AG08396 (cell line): ENCODE measurements around the gene PIH1D1.

ENCODE experiments used
- DNase-seq: peaks from one replicate; pipeline ENCODE4 v3.0.0; 2012; ENCODE audit warnings: low spot score, mixed read lengths

Gene PIH1D1

DNA sequence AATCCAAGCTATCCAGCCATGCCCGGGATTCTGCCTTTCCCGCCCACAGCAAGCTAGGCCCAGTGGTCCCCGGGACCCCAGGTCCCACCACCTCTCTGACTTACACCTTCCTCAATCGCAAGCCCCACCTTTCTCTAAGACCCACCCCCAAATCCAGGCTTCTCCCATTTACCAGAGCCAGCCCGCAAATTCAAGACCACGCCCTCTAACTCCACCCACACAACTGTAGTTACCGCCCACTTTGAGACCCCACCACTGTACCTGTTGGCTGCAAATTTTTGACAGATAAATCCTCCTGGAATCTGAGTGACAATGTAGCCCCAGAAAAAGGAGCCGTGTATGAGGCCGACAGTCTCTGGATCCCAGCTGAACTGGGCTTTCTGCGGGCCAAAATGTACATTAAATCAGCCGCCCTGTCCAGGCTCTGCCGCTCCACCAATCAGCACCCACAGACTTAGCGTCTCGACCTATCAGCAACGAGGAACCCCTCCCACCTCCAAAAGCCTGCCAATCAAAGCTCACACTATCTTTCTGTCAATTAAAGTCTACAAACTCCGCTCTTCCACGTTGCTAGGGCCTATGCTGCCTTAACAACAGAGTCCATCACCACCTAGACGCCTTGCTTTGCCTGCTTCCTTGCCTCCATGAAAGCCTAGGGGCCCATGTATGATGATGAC, 16.6 kb downstream of the PIH1D1 start:
- DNase-seq, result no peak

DNA sequence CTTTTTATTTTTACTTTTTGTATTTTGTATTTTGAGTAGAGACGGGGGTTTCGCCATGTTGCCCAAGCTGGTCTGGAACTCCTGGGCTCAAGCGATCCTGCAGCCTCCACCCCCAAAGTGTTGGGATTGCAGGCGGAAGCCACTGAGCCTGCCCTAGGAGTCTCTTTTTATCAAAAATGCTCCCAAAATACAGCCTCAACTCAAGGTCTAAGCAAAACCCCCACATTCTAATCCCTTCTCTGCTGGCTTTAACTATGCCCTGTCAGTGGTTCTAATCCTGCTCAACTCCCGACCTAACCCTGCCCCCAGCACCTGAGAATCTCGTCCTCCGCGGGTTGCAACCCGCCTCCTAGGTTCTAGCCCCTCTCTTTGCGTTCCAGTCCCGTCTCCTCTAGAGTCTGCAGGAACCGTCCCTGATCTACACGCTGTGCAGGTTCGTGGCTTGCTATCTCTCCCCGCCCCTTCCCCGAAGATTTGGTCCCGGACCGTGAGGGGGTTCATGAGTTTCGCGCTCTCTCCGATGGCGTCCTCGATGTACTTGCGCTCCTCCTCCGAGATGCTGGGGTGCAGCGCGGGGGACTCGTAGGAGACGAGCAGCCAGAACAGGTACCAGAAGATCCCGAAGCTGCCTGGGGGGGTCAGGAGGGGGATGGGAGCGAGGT, 18.2 kb downstream of the PIH1D1 start:
- DNase-seq, result no peak

GRCh38 chr19:49432141-49433073, 19.2 kb downstream of the PIH1D1 start:
- DNase-seq, result no peak

- DNase-seq, result no peak
Observed at GRCh38 chr19:49431330-49431749, 20.3 kb downstream of the PIH1D1 start.

DNA sequence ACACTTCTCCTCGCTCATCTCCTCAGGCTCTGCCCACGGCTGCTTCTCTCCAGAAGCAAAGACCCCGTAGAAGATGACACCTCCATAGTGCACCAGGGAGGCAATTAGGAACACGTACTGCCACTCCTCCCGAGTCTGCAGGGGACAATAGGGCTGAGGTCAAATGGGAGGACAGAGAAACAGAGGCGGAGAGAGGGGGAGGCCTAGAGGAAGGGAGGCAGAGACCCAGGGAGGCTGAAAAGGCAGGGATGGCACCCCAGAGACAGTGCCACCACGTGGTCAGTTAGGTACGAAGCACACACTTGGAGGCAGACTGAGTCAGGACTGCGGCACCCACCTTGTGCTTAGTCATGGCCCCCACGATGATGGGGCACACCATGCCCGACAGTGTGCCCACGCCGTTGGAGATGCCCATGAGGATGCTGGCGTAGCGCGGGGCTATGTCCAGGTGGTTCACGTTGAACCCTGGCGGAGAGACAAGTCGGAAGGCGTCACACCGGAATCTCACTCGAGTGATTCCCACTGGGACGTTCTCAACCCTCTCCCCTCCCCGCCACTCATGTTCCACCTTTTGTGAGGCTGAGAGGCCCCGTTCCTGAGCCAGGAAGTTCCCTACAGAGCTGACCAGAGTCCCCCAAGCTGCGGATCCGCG, 20.8 kb downstream of the PIH1D1 start:
- no peak for DNase-seq

DNA sequence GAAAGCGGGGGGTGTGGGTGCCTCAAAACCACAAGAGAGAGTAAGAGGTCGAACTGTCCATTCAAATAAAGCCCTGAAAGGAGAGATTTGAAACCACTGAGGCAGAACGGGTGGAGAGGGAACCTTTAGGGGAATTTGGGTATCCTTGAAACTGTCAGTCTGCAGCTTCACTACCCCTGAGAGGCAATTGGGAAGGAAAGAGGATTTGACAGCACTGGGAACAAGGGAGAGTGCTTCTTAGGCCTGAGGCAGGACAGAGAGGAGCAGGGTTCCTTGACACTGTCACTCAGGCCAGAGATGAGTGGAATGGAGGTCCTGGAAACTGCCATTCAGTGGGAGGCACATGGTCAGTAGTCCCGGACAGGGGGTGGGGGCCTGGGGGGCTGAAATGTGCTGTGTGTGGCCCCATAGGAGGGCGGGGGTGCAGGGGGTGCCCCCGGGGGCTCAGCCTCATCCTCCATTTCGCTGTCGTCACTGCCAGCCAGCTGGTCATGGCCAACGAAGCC, 21.4 kb downstream of the PIH1D1 start:
- no peak for DNase-seq

- no peak for DNase-seq
Observed at GRCh38 chr19:49428547-49429451, 22.8 kb downstream of the PIH1D1 start.

DNA sequence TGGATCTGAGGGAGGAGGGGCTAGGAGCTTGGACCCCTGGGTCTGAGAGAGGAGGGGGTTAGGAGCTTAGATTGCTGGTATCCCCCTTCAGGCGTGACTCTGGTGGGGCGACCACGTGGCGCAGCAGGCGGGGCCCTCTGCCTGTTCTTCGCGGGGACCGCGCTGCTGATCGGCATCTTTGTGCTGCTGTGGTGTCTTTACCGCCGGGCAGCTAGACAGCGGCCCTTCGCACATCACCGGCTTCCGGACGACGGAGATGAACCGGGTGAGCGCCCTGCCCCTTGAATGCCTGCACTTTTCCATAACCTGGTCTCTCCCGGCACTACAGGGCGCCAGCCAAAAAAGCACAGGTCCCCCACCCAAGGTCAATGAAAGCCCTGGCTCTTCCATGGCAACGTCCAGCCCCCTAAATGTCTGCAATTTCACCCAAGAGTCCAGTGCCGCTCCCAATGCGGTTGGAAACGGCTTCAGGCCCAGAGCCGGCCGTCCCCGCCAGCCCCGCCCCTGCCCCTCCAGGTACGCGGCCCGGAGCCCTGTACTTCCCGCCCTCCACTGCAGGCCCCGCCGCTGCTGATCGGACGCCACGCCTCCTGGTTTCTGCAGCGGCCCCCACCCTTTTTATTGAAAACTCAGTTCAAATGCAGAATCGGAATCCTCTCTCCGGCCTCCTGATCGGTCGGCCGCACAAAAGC, 23.6 kb downstream of the PIH1D1 start:
- DNase-seq, result no peak

GRCh38 chr19:49427339-49427738, 24.3 kb downstream of the PIH1D1 start:
- no peak for DNase-seq

DNA sequence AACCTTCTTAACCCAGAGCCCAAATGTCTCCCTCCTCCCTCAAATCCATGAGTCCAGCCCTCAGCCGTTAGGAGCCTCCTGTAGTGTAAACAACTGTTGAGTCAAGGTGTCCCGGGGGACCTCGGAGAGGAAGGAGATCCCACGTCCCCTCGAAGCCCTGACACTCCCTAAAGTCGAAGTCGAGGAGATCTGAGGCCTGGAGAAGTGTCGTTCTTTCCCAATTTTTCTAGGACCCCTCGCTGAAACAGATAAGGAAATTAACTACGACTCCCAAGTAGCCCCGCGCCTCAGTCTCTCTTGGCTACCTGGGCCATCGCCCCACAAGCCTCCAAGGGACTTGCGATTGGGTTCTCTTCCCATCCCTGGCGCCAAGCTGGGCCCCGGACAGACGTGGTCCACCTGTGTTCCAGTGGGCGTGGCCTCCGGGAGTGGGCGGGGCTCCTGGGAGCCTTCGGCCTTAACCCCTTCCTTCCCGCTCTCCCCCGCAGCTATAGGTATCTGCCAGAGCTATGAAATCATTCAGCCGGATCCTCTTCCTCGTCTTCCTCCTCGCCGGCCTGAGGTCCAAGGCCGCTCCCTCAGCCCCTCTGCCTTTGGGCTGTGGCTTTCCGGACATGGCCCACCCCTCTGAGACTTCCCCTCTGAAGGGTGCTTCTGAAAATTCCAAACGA, 25.6 kb downstream of the PIH1D1 start:
- DNase-seq, result no peak

- DNase-seq, result no peak
Observed at GRCh38 chr19:49425178-49425577, 26.4 kb downstream of the PIH1D1 start, which contains the start of gene GFY. Gene GFY (plus strand): TSS chr19:49425388. CDS start chr19:49426431, 1,043 bp downstream.

DNA sequence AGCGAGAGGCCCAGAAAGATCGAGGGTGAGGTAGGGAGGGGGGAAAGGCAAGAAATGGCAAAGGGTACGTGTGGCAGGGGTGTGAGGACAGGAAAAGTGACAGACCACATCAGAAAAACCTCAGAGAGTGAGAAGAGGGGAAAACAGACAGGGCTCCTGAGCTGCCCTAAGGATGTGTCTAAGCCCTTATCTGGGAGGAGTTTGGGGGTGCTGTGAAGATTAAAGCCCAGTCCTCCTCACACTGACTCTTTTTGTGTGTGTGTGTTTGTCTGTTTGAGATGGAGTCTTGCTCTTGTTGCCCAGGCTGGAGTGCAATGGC, 27.7 kb downstream of the PIH1D1 start:
- no peak for DNase-seq

GRCh38 chr19:49423071-49423984, 28.3 kb downstream of the PIH1D1 start, which contains the start of gene PTH2:
Gene PTH2 (minus strand): TSS chr19:49423441. CDS start chr19:49423339, 102 bp downstream.
- no peak for DNase-seq

- no peak for DNase-seq
Observed at GRCh38 chr19:49422407-49423070, 29.1 kb downstream of the PIH1D1 start.

DNA sequence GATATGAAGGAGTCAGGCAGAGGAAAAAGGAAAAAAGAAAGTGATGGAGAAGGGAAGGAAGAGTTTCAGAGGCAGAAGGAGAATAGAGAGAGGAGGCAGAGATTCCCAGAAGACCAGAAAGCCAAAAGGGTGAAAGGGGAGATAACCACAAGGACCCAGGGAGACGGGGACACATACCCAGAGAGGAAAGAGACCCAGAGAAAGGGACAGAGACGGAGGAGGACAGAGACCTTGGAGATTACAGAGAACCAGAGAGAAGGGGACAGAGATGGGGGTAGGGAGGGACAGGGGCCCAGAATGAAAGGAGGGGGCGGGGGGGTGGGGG, 29.8 kb downstream of the PIH1D1 start:
- DNase-seq, result no peak

- DNase-seq, result peak; percentile 87
Observed at GRCh38 chr19:49421039-49421877, 30.4 kb downstream of the PIH1D1 start.

GRCh38 chr19:49420227-49420626, 31.4 kb downstream of the PIH1D1 start:
- no peak for DNase-seq
